Endometrial microvascular endothelial cells (primary cell): ENCODE measurements around the gene TTC13. TPM values are rescaled to one million over a fixed set of nuclear protein-coding genes. Genes with fewer than 3 reads are reported as not detected.
"Not testable (repeated sequence)": the region's sequence is repeated elsewhere in the genome, so short reads cannot be mapped to it uniquely, and the experiment has no call there.

ENCODE experiments used
- in situ Hi-C: cut with HindIII; loops from 2 replicates; pipeline ENCODE4 v1.10.0; 2017; ENCODE audit warnings: low sequenced_read_pairs, low pct_unique_long_range_greater_than_20kb; ENCODE audit errors: inconsistent ontology term
- total RNA-seq: library from RNA; depleted of rRNA; stranded (reverse); fragments of >200 nt; gene quantifications from one replicate; pipeline ENCODE4 v1.2.3, GENCODE V29; 2015; ENCODE audit errors: inconsistent ontology term

TTC13 gene
- total RNA-seq, 1 donor from 2014 or later = 15.1 TPM

DNA sequence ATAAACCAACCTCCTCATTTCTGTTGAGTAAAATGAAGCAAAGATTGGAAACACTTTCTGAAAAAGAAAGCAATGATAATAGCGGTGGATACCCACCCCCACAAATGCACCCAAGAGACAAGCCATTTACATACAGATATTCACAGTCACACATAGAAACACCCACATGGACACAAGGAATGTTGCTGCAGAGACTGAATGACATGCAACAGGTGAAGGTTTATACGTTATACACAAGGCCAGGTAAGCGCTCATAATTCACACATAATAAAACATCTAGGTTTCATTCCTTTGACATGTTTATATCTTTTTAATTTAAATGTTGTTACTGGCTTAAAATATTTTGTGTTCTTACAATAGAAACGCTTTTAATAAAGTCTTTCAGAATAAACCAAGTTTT, 21.5 kb upstream of the TTC13 start:
- in situ Hi-C loops = no loop called here

DNA sequence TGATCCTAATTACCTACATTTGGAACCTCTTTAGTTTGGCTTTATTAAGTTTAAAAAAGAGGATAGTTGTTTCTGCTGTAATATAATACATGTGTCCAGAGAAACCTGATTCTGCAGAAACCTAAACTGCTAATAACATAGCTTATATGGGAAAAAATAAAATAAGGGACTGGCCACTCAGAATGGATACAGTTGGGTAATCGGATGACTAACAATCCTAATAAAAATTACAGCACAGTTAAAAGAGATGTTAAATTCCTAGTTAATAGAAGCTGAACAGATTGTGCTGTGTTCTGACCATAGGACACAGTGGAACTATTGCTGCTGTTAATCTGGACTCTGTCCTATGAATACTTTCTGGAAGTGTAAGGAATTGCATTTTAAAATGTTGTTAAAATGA, 16.2 kb upstream of the TTC13 start:
- in situ Hi-C loops = no loop called here

DNA sequence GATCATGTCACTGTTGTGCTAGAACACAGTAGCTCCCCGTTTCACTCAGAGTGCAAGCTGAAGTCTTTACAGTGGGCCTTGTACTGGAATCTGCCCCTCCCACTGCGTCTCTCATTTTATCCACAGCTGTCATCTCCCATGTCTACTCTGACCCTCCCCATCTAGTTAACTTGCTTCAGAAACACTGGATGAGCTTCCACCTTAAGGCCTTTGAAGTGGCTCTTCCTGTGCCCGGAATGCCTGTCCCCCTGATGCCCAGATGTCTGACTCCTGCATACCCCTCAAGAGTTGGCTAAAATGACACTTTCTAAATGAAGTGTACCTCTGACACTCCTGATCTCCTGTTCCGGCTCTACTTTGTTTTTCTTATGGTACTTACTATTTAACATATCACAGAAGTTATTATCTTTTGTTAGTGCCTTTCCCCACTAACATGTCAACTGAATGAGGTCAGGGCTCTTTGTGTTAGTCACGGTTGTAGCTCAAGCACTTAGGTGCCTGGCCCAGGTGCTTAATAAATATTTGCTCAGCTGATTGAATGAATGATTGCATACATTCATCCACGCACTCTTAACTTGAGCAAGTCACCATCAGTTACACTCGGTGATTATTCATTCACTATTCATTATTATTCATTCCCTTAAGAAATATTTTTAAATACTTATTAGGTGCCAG, 13.6 kb upstream of the TTC13 start:
- in situ Hi-C loops = no loop called here

DNA sequence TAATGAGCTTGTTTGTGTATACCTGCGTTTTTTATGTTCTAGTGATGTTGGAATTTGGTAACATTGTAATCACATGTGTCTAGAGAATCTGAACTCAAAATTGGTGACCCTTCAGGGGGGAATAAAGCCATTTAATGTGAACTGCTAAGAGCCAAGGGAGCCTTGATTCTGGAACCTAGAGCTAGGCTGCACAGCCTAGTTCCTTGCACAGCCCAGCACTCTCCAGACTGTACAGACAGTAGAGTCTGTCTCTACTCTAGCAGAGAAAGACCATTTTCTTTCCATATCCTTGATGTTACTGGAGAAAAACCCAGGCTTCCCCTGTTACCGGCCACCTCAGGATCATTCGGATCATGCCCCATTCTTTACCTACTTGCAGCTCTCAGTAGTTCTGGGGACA, 8.8 kb upstream of the TTC13 start:
- in situ Hi-C loops = no loop called here

DNA sequence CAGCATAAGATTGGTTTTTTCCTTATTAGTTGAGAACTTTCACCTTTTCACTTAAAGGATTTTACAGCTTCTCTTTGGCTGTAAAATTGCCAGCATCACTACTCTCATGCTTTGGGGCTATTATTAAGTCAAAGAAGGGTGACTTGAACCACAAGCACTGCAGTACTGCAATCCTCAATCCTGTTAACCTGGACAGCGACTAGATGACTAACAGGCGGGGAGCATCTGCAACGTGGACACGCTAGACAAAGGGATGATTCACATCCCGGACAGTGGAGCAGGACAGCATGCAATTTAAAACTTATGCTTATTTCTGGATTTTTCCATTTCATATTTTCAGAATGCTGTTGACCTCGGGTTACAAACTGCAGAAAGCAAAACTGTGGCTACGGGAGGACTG, 8.3 kb upstream of the TTC13 start:
- in situ Hi-C loops = no loop called here

DNA sequence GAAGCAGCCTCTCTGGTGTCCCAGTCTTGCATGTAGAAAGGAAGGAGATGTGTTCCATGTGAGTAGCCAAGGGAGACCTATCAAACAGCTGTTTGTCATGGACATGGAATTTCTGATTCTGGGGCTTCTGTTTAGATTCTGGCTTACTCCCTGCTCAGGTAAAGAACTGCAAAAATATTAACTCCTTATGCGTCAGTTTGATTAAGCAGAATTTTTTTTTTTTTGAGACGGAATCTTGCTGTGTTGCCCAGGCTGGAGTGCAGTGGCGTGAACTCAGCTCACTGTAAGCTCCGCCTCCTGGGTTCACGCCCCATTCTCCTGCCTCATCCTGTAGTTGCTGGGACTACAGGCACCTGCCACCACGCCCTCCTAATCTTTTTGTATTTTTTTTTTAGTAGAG, 7.0 kb upstream of the TTC13 start:
- in situ Hi-C loops = no loop called here

DNA sequence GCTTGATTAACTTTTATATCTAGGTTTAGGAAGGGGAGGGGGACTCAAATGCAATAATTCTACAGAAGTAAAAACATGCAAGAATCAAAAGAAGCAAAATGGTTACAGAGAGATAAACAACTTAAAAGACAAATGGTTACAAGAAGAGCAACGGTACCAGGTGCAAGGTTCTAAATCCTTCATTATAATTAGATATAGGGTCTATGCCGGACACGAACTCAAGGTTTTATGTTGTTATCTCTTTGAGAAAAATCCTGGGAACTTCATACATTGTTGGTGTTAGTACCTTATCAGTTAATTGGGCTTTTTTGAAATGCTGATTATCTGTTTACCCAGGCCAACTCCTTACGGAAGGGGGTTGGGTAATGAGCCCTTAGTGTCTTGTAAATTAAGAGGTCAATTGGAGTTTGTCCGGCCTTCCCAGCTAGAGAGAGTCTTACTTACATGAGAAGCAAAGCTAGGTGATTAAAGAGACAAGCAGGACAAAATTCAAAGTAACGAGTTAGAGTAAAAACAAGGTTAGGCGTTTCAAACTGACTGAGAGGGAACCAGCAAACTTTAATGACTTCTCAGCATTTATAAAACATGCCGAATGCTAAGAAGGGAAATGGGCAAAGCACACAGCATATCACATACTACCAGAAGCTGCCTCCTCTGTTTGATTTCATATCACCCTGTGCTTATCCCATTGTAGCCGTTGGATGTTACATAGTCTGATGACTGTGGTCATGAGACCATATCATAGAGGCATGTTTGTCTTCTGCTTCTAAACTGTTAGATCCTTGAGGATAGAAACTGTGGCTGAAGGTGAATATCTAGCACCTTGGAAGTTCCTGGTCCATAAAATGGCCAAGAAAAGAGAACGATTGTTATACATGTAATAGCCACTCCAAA, 6.2 kb upstream of the TTC13 start:
- in situ Hi-C loops = not testable (repeated sequence)

DNA sequence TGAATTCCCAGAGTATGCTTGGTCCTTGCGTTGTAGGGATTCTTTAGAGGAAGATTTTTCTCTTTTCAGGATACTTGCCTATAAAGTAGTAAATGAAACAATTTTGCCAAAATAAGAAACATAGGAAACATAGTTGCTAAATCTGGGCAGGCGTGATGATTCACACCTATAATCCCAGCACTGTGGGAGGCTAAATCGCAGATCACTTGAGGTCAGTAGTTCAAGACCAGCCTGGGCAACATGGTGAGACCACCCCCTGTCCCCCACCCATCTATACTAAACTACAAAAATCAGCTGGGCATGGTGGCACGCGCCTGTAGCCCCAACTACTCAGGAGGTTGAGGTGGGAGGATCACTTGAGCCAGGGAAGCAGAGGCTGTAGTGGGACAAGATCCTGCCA, 5.2 kb upstream of the TTC13 start:
- in situ Hi-C loops = no loop called here

DNA sequence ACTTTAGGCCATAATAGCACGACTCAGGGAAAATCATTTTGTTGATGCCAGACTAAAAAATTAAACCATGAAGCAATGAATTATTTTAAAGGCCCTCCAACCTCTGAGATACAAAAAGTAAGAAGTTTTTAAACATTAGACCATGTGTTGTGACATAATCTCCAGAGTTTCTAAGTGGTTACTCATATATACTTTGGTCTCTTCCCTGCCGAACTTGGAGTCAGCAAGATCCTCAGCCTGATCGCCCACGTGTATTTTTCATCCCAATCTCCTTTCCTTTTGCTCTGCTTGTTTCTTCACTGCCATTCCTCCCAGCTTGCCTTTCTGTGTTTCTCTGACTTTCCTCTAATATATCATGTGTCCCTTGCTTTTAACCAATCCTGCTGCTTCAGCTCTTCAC, 4.0 kb upstream of the TTC13 start:
- in situ Hi-C loops = no loop called here

DNA sequence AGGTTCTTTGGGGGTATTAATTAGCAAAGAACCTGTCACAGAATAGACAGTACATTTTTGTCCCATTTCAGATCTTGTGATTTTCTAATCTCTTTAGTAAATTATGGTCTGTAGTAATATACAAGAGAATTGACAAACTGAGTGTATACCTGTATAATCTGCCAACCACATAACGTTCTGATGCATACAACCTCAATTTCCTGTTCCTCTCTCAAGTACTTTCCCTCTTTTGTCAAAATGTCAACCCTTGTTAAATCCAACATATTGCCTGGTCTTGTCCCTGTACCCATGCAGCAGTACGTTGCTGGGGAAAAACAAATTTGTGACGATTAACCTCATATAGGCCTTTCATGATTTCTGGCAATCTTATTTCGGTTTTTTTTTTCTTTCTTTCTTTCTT, 1.3 kb upstream of the TTC13 start:
- in situ Hi-C loops = no loop called here

DNA sequence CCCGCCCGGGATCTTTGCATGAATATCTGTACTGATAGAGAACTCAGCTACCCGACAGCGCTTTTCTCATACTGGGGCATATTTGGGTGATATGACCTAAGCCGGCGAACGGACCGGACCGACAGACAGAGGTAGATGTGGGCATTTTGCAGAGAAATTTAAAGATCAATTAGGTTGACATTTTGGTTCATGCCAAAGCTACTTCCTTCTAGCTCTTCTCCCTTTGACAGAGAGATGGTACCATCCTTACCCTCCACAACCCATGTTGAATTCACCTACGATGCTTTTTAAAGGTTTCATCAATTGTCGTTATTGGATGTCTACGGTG, 692 bp upstream of the TTC13 start:
- in situ Hi-C loops = no loop called here

DNA sequence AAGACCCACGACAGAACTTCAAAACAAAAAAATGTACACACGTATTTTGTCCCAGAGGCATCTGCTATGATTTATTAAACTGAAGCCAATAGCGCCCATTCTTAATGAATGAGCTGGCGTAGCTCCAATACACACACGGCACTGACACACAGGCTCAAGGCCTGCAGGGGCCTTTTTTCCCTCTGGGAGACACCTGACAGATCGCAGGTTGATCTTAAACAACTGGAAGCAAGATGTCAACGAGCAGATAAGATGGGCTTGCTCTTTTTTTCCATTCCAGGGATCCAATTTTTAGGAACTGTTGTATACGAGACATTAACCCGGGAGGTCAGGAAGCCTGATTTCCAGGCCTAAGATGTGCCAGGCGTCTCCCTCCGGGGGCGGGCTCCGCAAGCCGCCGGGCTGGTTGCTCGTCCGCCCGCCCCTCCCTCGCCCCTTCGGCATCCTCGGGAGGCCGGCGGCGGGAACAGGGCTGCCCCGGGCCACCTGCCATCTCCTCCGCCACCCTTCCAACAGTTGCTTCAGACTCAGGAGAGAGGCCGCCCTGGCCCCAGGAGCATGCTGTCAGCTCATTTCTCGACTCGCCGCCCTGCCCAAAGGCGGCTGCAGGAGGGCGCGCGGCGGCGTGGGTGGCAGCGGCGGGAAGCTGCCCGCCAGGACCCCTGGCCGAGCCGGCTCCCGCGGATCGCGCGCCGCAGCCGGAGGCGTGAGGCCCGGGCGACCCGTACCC, 735 bp downstream of the TTC13 start:
- in situ Hi-C loops = no loop called here

DNA sequence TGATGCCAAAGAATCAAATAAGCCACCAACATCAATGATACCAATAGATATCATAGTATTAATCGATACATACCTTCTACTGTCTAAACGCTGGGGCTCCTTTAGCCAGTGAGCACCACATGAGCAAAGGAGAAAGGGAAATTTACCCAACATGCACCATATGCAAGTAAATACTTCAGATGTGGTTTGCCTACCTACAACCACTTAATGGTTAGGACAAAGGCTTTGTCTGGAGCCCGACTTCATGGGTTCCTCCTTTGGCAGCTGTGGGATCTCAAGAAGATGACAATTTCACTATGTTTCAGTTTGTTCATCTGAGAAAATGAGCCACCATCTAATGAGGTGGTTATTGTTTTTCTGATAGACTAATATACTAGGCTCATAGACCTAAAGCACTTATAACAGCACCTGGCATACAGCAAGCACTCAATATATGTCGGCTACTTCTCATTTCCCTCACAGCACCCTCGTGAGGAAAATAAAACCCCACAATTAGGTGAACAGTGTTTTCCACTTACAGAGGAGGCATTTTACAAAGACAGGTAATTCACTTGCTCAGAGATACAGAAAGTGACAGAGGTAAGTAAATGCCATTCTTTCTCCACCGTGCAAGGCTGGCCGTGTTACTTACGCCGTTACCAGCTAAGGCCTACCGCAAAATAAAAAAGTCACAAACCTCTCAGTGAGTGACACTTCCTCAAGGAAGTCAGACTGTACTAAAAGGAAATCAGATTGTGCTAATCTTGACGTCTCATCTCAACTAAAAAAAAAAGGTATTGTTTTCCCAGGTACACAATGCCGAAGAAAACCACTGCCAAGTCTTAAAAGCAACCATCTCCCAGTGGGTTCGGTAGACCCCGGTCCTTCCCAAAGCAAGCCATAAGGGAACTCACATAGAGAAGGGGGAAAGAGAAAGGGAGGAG, 1.6 kb downstream of the TTC13 start:
- in situ Hi-C loops = no loop called here

DNA sequence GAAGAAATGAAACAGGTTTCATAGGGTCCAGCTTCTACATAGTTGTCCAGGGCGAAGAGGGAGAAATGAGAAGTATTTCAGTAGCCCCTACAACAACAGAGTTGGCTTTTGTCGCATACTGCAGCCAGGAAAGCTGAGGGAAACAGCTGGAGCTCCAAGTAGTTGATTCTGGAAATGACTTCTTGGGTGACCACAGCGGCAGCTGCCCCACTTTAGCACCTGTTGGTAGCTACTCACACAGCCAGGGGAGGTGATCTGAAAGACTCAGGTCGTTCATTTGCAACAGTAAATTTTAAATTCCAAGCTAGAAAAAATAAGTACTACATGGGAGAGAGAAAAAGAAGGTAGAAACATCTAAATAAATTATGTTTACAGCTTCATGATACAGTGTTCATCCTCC, 2.3 kb downstream of the TTC13 start:
- in situ Hi-C loops = no loop called here

DNA sequence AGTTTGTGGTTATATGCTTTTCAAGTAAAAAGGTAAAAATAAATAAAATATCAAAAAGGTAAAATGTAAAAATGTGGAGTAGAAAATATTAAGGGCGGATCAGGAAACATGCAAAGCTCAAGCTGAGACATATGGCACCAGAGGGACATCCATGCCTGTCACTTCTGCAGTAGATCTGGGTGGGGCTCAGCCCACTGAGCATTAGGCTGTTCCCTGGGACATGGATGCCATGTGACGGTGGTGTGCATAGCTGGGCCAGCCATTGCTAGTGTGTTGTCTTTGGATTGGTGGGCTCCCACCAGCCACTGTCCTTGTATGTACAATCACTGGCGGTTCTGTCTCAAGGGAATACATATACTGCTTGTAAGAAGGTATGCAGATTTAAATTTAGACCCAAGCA, 3.0 kb downstream of the TTC13 start:
- in situ Hi-C loops = no loop called here

DNA sequence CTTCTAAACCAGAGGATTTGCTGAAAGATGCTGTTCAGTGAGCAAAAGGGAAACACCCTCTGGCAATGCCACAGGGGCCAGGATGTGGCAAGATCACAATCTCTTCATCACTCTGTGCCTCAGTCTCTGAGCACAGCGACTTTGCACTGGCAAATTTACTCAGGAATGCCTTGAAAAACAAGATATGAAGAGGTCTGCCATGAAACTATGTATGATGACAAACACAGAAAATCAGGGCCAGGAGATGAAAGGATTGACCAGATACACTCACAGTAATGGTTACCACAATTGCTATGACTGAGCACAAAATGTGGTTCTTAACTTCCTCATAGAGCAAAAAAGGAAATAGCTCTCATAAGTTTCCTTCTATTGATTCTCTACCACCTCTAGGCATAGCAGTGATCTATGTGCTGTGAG, 5.8 kb downstream of the TTC13 start:
- in situ Hi-C loops = no loop called here

DNA sequence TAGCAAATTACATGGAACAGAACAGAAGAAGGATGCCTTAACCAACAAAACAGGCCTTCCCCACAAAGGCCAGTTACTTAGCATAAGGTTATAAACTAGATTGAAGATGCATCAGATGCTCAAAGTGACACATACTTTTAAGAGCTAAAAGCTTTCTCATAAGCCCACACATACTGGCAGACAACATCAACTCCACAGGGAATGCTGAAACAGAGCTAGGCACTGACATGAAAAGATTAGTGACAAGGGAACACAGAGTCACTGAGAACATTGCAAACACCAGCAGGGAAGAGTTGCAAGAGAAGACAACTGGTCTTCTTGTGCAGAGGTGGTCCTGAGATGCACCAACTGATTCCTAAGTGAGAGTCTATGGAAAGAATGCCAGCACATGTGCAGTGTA, 6.9 kb downstream of the TTC13 start:
- in situ Hi-C loops = no loop called here

DNA sequence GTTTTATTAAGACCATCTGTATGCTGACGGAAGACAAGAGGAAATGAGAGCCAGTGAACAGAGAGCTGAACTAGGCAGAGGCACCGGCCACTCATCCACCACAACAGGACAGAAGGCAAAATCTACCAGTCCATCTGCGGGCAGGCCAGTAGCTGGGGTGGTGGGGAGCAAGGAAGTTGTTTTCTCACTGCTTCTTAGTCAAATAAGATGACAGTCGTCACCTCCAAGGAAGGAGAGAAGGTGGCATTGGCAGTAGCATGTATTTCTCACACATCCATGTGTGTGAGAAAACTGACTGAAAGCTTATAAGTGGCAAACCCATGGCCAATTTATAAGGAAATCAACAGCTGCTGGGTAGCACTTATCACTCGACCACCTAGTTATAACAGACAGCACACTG, 8.2 kb downstream of the TTC13 start:
- in situ Hi-C loops = no loop called here

DNA sequence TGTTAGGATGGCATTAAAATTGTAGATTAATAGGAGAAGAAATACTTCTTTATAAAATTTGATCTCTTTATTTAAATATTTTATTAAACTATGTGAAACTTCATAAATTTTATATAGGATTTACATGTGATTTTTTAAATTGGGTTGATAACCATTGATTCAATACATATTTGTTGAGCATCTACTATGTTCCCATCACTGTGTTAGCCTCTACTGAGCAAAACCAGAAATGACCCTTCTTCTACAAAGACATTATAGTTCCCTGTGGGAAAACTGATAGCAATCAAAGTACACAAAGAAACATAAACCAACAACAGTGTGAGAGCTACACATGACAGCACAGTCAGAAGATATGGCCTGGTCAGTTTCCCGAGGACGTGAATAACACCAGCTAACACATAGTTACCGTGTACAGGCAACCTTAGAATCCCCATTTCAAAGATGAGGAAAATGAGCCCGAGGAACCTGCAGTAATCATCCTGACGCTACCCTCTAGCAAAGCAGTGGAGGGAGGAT, 12.2 kb downstream of the TTC13 start:
- in situ Hi-C loops = no loop called here
